GM12891 (cell line): ENCODE measurements around the gene CDC42BPG.

Experiments used
- POLR2A ChIP-seq: IDR thresholded peaks from 2 replicates; pipeline ENCODE4 v1.6.1; 2011; ENCODE audit warnings: low read depth, low read length, control low read depth
- POU2F2 ChIP-seq: IDR thresholded peaks from 2 replicates; pipeline ENCODE4 v1.6.1; 2011; ENCODE audit warnings: low read depth, mild to moderate bottlenecking, control low read depth, low read length, moderate library complexity
- TAF1 ChIP-seq: IDR thresholded peaks from 2 replicates; pipeline ENCODE4 v1.6.1; 2011; ENCODE audit warnings: low read depth, low read length, control low read depth

GRCh38 chr11:64892411-64892831 lies 48.0 kb upstream of the CDC42BPG start:
- TF ChIP-seq TAF1 (no peak), POLR2A (no peak), POU2F2 (no peak)
